Measurements from ENCODE around the gene GAL.

The GAL gene

GRCh38 chr11:68683121-68683520 lies 1.2 kb upstream of the GAL start:
- no peak for DNase-seq

- DNase-seq, result no peak
Observed at GRCh38 chr11:68683536-68684384, 584 bp upstream of the GAL start.

- DNase-seq, result no peak
Observed at GRCh38 chr11:68685656-68686380, 1.5 kb downstream of the GAL start.

GRCh38 chr11:68686486-68686885 lies 2.1 kb downstream of the GAL start:
- DNase-seq, result no peak

- DNase-seq, result no peak
Observed at GRCh38 chr11:68687311-68687710, 3.0 kb downstream of the GAL start.

GRCh38 chr11:68687986-68688385 lies 3.6 kb downstream of the GAL start:
- no peak for DNase-seq

- DNase-seq, result no peak
Observed at GRCh38 chr11:68688881-68689280, 4.5 kb downstream of the GAL start.

- DNase-seq, result no peak
Observed at GRCh38 chr11:68689737-68690625, 5.6 kb downstream of the GAL start.

- DNase-seq, result no peak
Observed at GRCh38 chr11:68690671-68691401, 6.5 kb downstream of the GAL start.

- DNase-seq, result no peak
Observed at GRCh38 chr11:68691402-68691784, 7.0 kb downstream of the GAL start.

- no peak for DNase-seq
Observed at GRCh38 chr11:68692115-68692514, 7.8 kb downstream of the GAL start.

GRCh38 chr11:68692871-68693483 lies 8.6 kb downstream of the GAL start:
- no peak for DNase-seq

GRCh38 chr11:68693484-68693882 lies 9.1 kb downstream of the GAL start:
- no peak for DNase-seq

GRCh38 chr11:68694431-68695297 lies 10.3 kb downstream of the GAL start:
- no peak for DNase-seq

- no peak for DNase-seq
Observed at GRCh38 chr11:68695531-68695930, 11.2 kb downstream of the GAL start.

- no peak for DNase-seq
Observed at GRCh38 chr11:68698993-68699392, 14.6 kb downstream of the GAL start.

GRCh38 chr11:68704887-68705286 lies 20.5 kb downstream of the GAL start:
- no peak for DNase-seq

GRCh38 chr11:68707527-68707926 lies 23.2 kb downstream of the GAL start:
- no peak for DNase-seq

- no peak for DNase-seq
Observed at GRCh38 chr11:68709062-68709461, 24.7 kb downstream of the GAL start.

GRCh38 chr11:68710409-68710808 lies 26.1 kb downstream of the GAL start:
- DNase-seq, result no peak

GRCh38 chr11:68711114-68711513 lies 26.8 kb downstream of the GAL start:
- no peak for DNase-seq
